Breast epithelium (tissue), 3 donors: ENCODE data around the gene POLR2E.

Experiments used
- CTCF ChIP-seq, 3 donors: fragments of 450-650 bp; IDR thresholded peaks; one replicate each; pipeline ENCODE4 v1.5.1; 2016 to 2017; ENCODE audit warnings: antibody characterized with exemption in 3 of 3, mild to moderate bottlenecking in 3 of 3, moderate library complexity in 3 of 3
- POLR2A ChIP-seq: fragments of 450-650 bp; IDR thresholded peaks from one replicate; pipeline ENCODE4 v1.6.1; 2016; ENCODE audit warnings: antibody characterized with exemption, mild to moderate bottlenecking, moderate library complexity

DNA sequence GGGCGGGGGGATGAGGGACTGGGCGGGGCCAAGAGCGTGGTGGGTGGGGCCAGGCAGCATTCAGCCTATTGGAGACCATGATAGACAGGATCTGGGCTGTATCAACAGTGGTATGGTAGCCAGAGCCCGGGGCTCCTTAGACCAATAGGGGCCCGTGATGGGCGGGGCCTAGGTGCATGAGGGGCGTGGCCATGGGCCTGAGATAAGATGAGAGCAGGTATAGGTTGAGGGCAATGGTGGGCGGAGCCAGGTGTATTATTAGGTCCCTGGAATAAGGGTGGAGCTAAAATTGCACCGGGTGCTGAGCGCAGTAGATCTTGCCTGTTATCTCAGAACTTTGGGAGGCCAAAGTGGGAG lies 50.0 kb downstream of the POLR2E start:
- no peak for TF ChIP-seq CTCF (IDR thresholded peaks at IDR 0.05)
- TF ChIP-seq POLR2A: no peak
